GM12801 (cell line): ENCODE data around the gene NEK9.

Experiments used
- CTCF ChIP-seq: IDR thresholded peaks from one replicate; pipeline ENCODE4 v1.5.1; 2011; ENCODE audit warnings: control low read depth; ENCODE audit not compliant: insufficient read length; ENCODE audit errors: extremely low read depth

The NEK9 gene

GRCh38 chr14:75165586-75166391 is 38.9 kb upstream of the NEK9 start:
- TF ChIP-seq CTCF, result no peak

- no peak for TF ChIP-seq CTCF
Observed at GRCh38 chr14:75164809-75165208, 38.0 kb upstream of the NEK9 start.

GRCh38 chr14:75163677-75164076 is 36.8 kb upstream of the NEK9 start:
- no peak for TF ChIP-seq CTCF

- TF ChIP-seq CTCF, result no peak
Observed at GRCh38 chr14:75162631-75163030, 35.8 kb upstream of the NEK9 start.

GRCh38 chr14:75158843-75159614 is 32.2 kb upstream of the NEK9 start:
- TF ChIP-seq CTCF, result no peak

- TF ChIP-seq CTCF, result no peak
Observed at GRCh38 chr14:75156901-75157300, 30.1 kb upstream of the NEK9 start.

GRCh38 chr14:75156111-75156510 is 29.3 kb upstream of the NEK9 start:
- TF ChIP-seq CTCF, result no peak
